Activated B cell treated with CpG ODN at 0.5 μM for 24 hours (primary cell): Measurements from ENCODE around the gene BARX2. TPM values are rescaled to one million over a fixed set of nuclear protein-coding genes. Genes with fewer than 3 reads are reported as not detected.

ENCODE experiments used
- ATAC-seq: fragments of 200-7000 bp; cut with Tn5 transposase; one replicate; pipeline ENCODE4 v1.10.0; 2021; ENCODE audit warnings: low read depth, mild to moderate bottlenecking, moderate library complexity
- CTCF ChIA-PET: fragments of 350-600 bp; sonication (Branson Sonifier 250); formaldehyde crosslinking; loops from one replicate; lab custom pipeline; 2021; ENCODE audit warnings: antibody characterized with exemption; lab: Charles Lee
- POLR2A ChIA-PET: fragments of 350-600 bp; sonication (Branson Sonifier 250); formaldehyde crosslinking; loops from one replicate; lab custom pipeline; 2021; ENCODE audit warnings: antibody characterized with exemption; lab: Charles Lee
- DNase-seq: peaks from one replicate; pipeline ENCODE4 v3.0.0; 2022
- H3K27ac Mint-ChIP-seq: one replicate; pipeline ENCODE4 v1.8.0; 2020; ENCODE audit warnings: mixed read lengths
- H3K27me3 Mint-ChIP-seq: one replicate; pipeline ENCODE4 v1.8.0; 2021; ENCODE audit warnings: mixed read lengths
- H3K36me3 Mint-ChIP-seq: one replicate; pipeline ENCODE4 v1.8.0; 2021; ENCODE audit warnings: low read depth, mixed read lengths
- H3K4me1 Mint-ChIP-seq: one replicate; pipeline ENCODE4 v1.8.0; 2021; ENCODE audit warnings: mixed read lengths
- H3K4me3 Mint-ChIP-seq: one replicate; pipeline ENCODE4 v1.8.0; 2020; ENCODE audit warnings: mild to moderate bottlenecking, mixed read lengths
- H3K9me3 Mint-ChIP-seq: one replicate; pipeline ENCODE4 v1.8.0; 2020; ENCODE audit warnings: mixed read lengths
- CTCF ChIP-seq: fragments of 200-600 bp; IDR thresholded peaks from one replicate; pipeline ENCODE4 v1.8.0; 2022; ENCODE audit warnings: antibody characterized with exemption, mild to moderate bottlenecking
- intact Hi-C: fragments of 100-400 bp; cut with micrococcal nuclease; formaldehyde crosslinking; loops from one replicate; pipeline ENCODE4 v1.15.1; 2024
- total RNA-seq: library from RNA; stranded (reverse); gene quantifications from 2 replicates; pipeline ENCODE4 v1.2.3, GENCODE V29; 2022

BARX2 gene
- total RNA-seq, 1 donor from 2014 or later = not detected

- intact Hi-C loops = no loop called here
- H3K27ac Mint-ChIP-seq = no peak overlapping the region
- ATAC-seq = no peak
- no peaks in the 10 kb centered on the region for H3K36me3 Mint-ChIP-seq
- ChIA-PET CTCF (no interaction called here), POLR2A (no interaction called here)
- no peak overlapping the region for H3K4me3 Mint-ChIP-seq
- no peaks in the 10 kb centered on the region for H3K9me3 Mint-ChIP-seq
- DNase-seq = no peak
- H3K27me3 Mint-ChIP-seq = peaks cover 17% of the 10 kb centered on the region
- TF ChIP-seq CTCF = no peak
- H3K4me1 Mint-ChIP-seq = no peaks in the 10 kb centered on the region
These were observed 8.8 kb downstream of the BARX2 start for GRCh38 chr11:129384415-129384814.

GRCh38 chr11:129385801-129386200 lies 10.2 kb downstream of the BARX2 start:
- no peaks in the 10 kb centered on the region for H3K36me3 Mint-ChIP-seq
- H3K27ac Mint-ChIP-seq = no peak overlapping the region
- POLR2A ChIA-PET = no interaction called here
- no peak overlapping the region for H3K4me3 Mint-ChIP-seq
- TF ChIP-seq CTCF = no peak
- no peaks in the 10 kb centered on the region for H3K4me1 Mint-ChIP-seq
- no peaks in the 10 kb centered on the region for H3K9me3 Mint-ChIP-seq
- ATAC-seq = no peak
- peaks cover 12% of the 10 kb centered on the region for H3K27me3 Mint-ChIP-seq
- DNase-seq = no peak
- intact Hi-C loops = no loop called here
- CTCF ChIA-PET = no interaction called here

GRCh38 chr11:129386795-129387397 lies 11.2 kb downstream of the BARX2 start:
- Mint-ChIP-seq H3K9me3 (no peaks in the 10 kb centered on the region), H3K36me3 (no peaks in the 10 kb centered on the region), H3K4me1 (no peaks in the 10 kb centered on the region), H3K27ac (no peak overlapping the region), H3K4me3 (no peak overlapping the region), H3K27me3 (peaks cover 7% of the 10 kb centered on the region)
- intact Hi-C loops = no loop called here
- ATAC-seq (no peak), DNase-seq (no peak)
- ChIA-PET POLR2A (no interaction called here), CTCF (no interaction called here)
- no peak for TF ChIP-seq CTCF

GRCh38 chr11:129387434-129387833 lies 11.8 kb downstream of the BARX2 start:
- intact Hi-C loops = no loop called here
- CTCF ChIA-PET = no interaction called here
- POLR2A ChIA-PET = no interaction called here

GRCh38 chr11:129388824-129389223 lies 13.2 kb downstream of the BARX2 start:
- DNase-seq = no peak
- POLR2A ChIA-PET = no interaction called here
- H3K4me3 Mint-ChIP-seq = no peak overlapping the region

More at GRCh38 chr11:129387434-129387833, 11.8 kb downstream of the BARX2 start:
- Mint-ChIP-seq H3K4me1 (no peaks in the 10 kb centered on the region), H3K27ac (no peak overlapping the region), H3K36me3 (no peaks in the 10 kb centered on the region), H3K4me3 (no peak overlapping the region), H3K27me3 (peaks cover 7% of the 10 kb centered on the region), H3K9me3 (no peaks in the 10 kb centered on the region)
- ATAC-seq (no peak), DNase-seq (no peak)
- no peak for TF ChIP-seq CTCF

More at GRCh38 chr11:129388824-129389223, 13.2 kb downstream of the BARX2 start:
- no peaks in the 10 kb centered on the region for H3K9me3 Mint-ChIP-seq
- peaks cover 7% of the 10 kb centered on the region for H3K27me3 Mint-ChIP-seq
- intact Hi-C loops = no loop called here
- ATAC-seq = no peak
- H3K27ac Mint-ChIP-seq = no peak overlapping the region
- no peaks in the 10 kb centered on the region for H3K36me3 Mint-ChIP-seq
- CTCF ChIA-PET = no interaction called here
- no peaks in the 10 kb centered on the region for H3K4me1 Mint-ChIP-seq
- TF ChIP-seq CTCF = no peak
